Measurements from ENCODE around the gene L1CAM.

- TF ChIP-seq ZKSCAN8 (CRISPR knock-in tag; IDR thresholded peaks at IDR 0.05) (no peak), CTCF (IDR thresholded peaks at IDR 0.05 in 2 of 3, conservative IDR thresholded peaks at IDR 0.05 in 1 of 3; ENCODE audit: insufficient read depth in 2 of 3, low read depth in 1 of 3, low read length in 3 of 3) (no peak), ZNF282 (CRISPR knock-in tag; IDR thresholded peaks at IDR 0.05) (no peak), HDAC2 (IDR thresholded peaks at IDR 0.05) (no peak), ZZZ3 (IDR thresholded peaks at IDR 0.05) (no peak), RAD51 (IDR thresholded peaks at IDR 0.05; ENCODE audit: borderline replicate concordance, low read depth) (no peak), ZNF224 (CRISPR knock-in tag; IDR thresholded peaks at IDR 0.05) (no peak), KDM1A (IDR thresholded peaks at IDR 0.05) (no peak), FOS (IDR thresholded peaks at IDR 0.05; ENCODE audit: extremely low read depth, insufficient read length) (no peak), MYNN (IDR thresholded peaks at IDR 0.05) (no peak), MYNN (CRISPR knock-in tag; IDR thresholded peaks at IDR 0.05) (no peak)
- TF ChIP-seq, protein P1, sequence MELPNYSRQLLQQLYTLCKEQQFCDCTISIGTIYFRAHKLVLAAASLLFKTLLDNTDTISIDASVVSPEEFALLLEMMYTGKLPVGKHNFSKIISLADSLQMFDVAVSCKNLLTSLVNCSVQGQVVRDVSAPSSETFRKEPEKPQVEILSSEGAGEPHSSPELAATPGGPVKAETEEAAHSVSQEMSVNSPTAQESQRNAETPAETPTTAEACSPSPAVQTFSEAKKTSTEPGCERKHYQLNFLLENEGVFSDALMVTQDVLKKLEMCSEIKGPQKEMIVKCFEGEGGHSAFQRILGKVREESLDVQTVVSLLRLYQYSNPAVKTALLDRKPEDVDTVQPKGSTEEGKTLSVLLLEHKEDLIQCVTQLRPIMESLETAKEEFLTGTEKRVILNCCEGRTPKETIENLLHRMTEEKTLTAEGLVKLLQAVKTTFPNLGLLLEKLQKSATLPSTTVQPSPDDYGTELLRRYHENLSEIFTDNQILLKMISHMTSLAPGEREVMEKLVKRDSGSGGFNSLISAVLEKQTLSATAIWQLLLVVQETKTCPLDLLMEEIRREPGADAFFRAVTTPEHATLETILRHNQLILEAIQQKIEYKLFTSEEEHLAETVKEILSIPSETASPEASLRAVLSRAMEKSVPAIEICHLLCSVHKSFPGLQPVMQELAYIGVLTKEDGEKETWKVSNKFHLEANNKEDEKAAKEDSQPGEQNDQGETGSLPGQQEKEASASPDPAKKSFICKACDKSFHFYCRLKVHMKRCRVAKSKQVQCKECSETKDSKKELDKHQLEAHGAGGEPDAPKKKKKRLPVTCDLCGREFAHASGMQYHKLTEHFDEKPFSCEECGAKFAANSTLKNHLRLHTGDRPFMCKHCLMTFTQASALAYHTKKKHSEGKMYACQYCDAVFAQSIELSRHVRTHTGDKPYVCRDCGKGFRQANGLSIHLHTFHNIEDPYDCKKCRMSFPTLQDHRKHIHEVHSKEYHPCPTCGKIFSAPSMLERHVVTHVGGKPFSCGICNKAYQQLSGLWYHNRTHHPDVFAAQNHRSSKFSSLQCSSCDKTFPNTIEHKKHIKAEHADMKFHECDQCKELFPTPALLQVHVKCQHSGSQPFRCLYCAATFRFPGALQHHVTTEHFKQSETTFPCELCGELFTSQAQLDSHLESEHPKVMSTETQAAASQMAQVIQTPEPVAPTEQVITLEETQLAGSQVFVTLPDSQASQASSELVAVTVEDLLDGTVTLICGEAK (IDR thresholded peaks at IDR 0.05): no peak
- TF ChIP-seq, protein P1 (CRISPR knock-in tag; IDR thresholded peaks at IDR 0.05): no peak
Observed at GRCh38 chrX:153820601-153821000, 65.4 kb downstream of the L1CAM start.

All from K562 (cell line).